Measurements from ENCODE around the gene GLI2.

The GLI2 gene

DNA sequence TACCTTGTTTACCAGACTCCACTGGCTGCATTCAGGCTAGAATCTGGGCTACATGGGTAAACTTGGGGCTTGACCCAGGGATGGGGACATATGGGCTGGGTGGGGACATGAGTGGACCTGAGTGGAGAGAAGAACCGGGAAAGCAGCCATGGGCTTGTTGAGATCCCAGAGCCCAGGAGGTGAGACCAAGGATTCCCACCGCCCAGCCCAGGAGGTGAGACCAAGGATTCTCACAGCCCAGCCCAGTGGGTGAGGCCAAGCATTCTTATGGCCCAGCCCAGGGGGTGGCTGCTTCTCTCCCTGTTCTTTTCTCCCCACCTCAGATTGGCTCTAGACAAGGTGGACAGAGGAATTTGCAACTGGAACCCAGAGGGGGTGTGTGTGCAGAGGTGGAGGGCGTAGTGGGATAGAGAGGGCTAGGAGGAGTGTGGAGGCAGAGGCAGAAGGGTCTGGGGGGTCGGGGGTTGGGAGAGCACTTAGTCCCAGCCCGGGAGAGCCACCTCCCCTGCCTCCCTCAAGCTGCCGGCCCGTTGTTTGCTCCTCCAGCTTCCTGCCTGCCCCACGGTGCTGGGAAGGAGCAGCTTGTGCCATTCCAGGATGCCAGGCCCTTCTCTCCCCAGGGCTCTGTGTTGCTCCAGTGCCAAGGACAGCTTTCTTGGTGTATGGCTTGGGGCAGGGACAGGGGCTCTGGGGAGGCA is 25.6 kb downstream of the GLI2 start:
- Histone ChIP-seq H3K36me3 (no peaks in the 10 kb centered on the region), H3K9ac (no peak overlapping the region), H3K4me3 (no peak overlapping the region), H3K27me3 (no peaks in the 10 kb centered on the region), H4K20me1 (no peaks in the 10 kb centered on the region; a peak in 1 of 22 replicates), H3K9me3 (replicated peaks in 1 of 11) (peaks cover 0 to 3% (median 0%) of the 10 kb centered on the region in 11 experiments; a peak in 1 of 22 replicates), H3K4me2 (no peak overlapping the region), H3K27ac (no peak overlapping the region), H3K4me1 (peaks cover 7 to 33% (median 22%) of the 10 kb centered on the region in 10 experiments; a peak in 17 of 20 replicates)
- TF ChIP-seq Cebpa-rat (IDR thresholded peaks at IDR 0.05), result no peak

DNA sequence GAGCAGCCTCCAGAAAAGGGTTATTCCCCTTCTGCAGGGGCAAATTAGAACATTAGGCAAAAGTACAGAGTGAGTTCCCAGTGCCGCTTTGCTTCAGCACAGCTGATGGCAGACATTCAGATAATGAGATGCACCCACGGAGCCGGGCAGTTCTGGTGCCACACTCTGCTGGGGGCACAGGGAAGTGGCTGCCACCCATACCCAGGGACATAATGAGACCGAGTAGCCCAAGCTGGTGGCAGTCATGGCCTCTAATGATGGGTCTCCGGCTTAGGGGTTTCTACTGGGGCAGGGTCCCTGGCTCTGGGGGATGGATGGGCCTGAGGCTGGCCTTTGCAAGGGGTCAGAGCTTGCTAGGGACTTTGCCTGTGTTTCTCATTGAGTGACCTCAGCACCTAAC is 26.2 kb downstream of the GLI2 start:
- H3K9me3 ChIP-seq (replicated peaks in 1 of 11), result 0 out of 22 replicates have a peak, but pooled peaks cover 0 to 3% (median 0%) of the 10 kb centered on the region in 11 experiments
- no peak overlapping the region for H3K27ac ChIP-seq
- H3K27me3 ChIP-seq, result no peaks in the 10 kb centered on the region
- H3K4me3 ChIP-seq, result no peak overlapping the region
- no peaks in the 10 kb centered on the region; a peak in 1 of 22 replicates for H4K20me1 ChIP-seq
- no peak for TF ChIP-seq Cebpa-rat (IDR thresholded peaks at IDR 0.05)
- no peak overlapping the region for H3K9ac ChIP-seq
- H3K4me2 ChIP-seq, result no peak overlapping the region
- H3K4me1 ChIP-seq, result peaks cover 7 to 33% (median 22%) of the 10 kb centered on the region in 10 experiments; a peak in 17 of 20 replicates
- H3K36me3 ChIP-seq, result no peaks in the 10 kb centered on the region

DNA sequence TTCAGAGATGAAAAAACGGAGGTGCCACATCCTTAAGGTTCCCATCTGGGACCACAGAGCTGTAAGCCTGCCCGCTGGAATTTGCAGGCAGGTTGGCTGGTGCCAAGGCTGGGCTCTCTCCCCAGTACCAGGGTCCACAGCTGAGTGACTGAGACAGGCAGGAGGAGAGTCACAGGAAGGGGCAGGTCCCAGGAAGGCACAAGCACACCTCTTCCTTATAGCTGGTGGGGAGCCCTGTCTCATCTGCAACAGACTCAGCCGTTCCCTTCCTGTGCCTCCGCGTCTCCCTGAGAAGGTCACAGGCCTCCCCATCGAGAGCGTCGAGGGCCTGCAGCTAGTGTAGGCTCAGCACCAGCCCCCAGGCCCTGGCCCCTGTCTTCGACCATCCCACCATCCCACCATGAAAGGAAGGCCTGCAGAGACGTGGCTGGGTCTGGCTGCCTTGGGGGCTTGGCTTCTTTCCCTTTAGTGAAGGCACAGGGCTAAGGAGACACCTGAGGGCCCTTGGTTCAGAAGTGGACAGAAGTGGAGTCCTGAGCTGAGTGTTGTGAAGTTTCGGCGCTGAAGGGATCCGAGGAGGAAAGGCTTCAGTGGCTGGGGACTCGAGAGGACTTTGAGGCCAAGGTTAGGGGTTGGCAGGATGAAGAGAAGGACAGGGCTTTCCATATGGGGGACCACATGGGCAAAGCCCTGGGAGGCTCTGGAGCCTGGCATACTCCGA is 26.8 kb downstream of the GLI2 start:
- H3K4me2 ChIP-seq, result no peak overlapping the region
- no peaks in the 10 kb centered on the region for H3K27me3 ChIP-seq
- H3K36me3 ChIP-seq, result no peaks in the 10 kb centered on the region
- H3K4me1 ChIP-seq, result peaks cover 7 to 33% (median 22%) of the 10 kb centered on the region in 10 experiments; a peak in 17 of 20 replicates
- no peak overlapping the region for H3K27ac ChIP-seq
- no peak overlapping the region for H3K9ac ChIP-seq
- no peak overlapping the region for H3K4me3 ChIP-seq
- H3K9me3 ChIP-seq (replicated peaks in 1 of 11), result no peaks in the 10 kb centered on the region
- no peaks in the 10 kb centered on the region; a peak in 1 of 22 replicates for H4K20me1 ChIP-seq
- TF ChIP-seq Cebpa-rat (IDR thresholded peaks at IDR 0.05), result no peak

DNA sequence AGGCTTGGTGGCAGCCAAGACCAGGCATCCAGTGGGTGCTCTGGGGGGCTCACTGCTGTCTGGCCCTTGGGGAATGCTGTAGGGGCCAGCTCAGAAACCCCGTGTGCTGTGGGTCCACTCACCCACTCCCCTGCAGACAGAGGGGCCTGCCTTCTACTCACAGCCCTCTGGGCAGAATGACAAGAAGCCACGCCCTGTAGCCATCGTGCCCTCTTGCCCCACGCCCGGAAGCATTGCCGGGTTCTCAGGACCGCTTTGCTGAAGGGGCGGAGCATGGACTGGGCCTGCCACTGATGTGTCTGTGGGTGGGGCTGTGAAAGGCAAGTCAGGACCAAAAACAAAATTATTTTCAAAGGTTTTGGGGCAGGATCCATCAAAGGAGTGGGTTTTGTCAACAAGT is 27.8 kb downstream of the GLI2 start:
- Histone ChIP-seq H3K27ac (no peak overlapping the region), H3K4me3 (no peak overlapping the region), H4K20me1 (no peaks in the 10 kb centered on the region; a peak in 1 of 22 replicates), H3K4me2 (no peak overlapping the region), H3K27me3 (no peaks in the 10 kb centered on the region), H3K9me3 (replicated peaks in 1 of 11) (no peaks in the 10 kb centered on the region), H3K36me3 (no peaks in the 10 kb centered on the region), H3K9ac (no peak overlapping the region), H3K4me1 (peaks cover 4 to 27% (median 16%) of the 10 kb centered on the region in 10 experiments; a peak in 17 of 20 replicates)
- TF ChIP-seq Cebpa-rat (IDR thresholded peaks at IDR 0.05), result no peak

DNA sequence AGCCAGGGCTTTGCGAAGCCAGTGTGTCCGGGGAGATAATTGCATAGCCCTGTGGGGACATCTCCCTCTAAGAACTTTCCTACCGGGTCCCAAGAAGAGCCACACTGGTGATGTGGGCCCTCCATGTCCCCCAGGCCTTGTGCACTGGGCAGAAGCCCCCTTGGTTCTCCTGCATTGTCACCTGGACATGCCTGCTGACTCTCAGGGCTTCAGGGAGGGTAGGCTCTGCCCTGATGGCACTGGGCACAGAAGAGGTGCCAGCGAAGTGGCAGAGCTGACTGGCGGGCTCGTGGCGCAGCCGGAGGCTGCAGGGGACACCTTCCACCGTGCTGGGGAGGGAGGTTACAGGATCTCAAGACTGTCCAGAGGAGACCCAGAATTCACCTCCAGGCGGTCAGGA is 28.3 kb downstream of the GLI2 start:
- Histone ChIP-seq H3K36me3 (no peaks in the 10 kb centered on the region), H4K20me1 (no peaks in the 10 kb centered on the region; a peak in 1 of 22 replicates)

DNA sequence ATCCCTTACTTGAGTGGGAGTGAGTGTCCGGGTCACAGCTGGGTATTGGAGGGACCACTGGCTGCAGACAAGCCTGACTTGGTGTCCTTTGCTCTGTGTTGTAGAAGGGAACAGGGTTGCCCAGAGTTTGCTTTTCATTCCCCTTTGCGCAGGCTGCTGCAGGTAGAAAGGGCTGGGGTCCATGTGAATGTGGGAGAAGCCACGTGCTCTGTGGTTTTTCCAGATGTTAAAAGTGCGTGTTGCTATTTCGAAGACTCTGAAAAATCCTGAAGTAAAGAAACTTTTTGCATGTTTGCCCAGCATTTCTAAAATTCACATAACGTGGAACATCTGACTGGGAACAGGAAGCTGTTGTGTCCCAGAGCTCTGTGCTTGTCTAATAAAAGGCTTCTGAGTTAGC is 28.8 kb downstream of the GLI2 start:
- H3K27ac ChIP-seq, result no peak overlapping the region
- H3K9me3 ChIP-seq (replicated peaks in 1 of 11), result no peaks in the 10 kb centered on the region
- no peak for TF ChIP-seq Cebpa-rat (IDR thresholded peaks at IDR 0.05)
- peaks cover 0 to 17% (median 7%) of the 10 kb centered on the region in 10 experiments; a peak in 12 of 20 replicates for H3K4me1 ChIP-seq
- no peak overlapping the region for H3K9ac ChIP-seq
- no peak overlapping the region for H3K4me3 ChIP-seq
- no peak overlapping the region for H3K4me2 ChIP-seq
- no peaks in the 10 kb centered on the region for H3K36me3 ChIP-seq
- H4K20me1 ChIP-seq, result no peaks in the 10 kb centered on the region; a peak in 1 of 22 replicates
- H3K27me3 ChIP-seq, result no peaks in the 10 kb centered on the region

More for the DNA sequence above, 28.3 kb downstream of the GLI2 start:
- peaks cover under 1 to 22% (median 12%) of the 10 kb centered on the region in 10 experiments; a peak in 15 of 20 replicates for H3K4me1 ChIP-seq
- no peaks in the 10 kb centered on the region for H3K9me3 ChIP-seq (replicated peaks in 1 of 11)
- no peak overlapping the region for H3K27ac ChIP-seq
- H3K4me2 ChIP-seq, result no peak overlapping the region
- H3K4me3 ChIP-seq, result no peak overlapping the region
- TF ChIP-seq Cebpa-rat (IDR thresholded peaks at IDR 0.05), result no peak
- no peaks in the 10 kb centered on the region for H3K27me3 ChIP-seq
- H3K9ac ChIP-seq, result no peak overlapping the region

DNA sequence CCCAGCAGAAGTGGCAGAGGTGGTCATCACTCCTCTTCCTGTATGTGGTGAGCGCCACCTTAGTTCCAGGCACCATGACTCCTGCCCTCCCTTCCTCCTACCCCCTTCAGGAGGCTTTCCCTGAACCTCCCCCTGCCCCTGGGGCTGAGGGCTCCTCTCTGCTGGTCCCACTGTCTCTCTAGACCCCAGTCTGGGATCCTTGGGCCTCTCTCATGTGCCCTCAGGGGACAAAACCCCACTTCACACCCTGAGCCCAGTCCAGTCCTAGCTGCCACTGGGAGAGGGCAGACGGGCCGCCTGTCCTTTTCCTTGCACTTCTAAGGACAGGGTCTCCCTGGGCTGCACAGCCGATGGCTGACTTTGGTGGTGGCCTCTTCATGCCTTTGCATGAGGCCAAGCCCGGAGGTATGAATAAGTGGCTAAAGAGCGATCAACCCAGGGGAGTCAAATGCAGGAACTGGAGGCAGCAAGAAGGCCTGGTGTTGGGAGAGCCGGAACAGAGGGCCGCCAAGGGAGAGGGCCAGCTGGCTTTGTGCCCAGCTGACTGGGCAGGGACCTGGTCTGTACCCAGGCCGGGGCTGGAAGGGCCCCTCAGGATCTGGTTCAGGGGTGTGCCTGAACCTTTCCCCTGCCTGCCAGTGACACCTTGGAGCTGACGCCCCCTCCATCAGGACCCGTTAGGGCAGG is 29.5 kb downstream of the GLI2 start:
- Histone ChIP-seq H3K4me1 (peaks cover 0 to 10% (median under 1%) of the 10 kb centered on the region in 10 experiments; a peak in 7 of 20 replicates), H3K27me3 (no peaks in the 10 kb centered on the region), H3K9me3 (replicated peaks in 1 of 11) (no peaks in the 10 kb centered on the region), H3K9ac (no peak overlapping the region), H3K27ac (no peak overlapping the region), H3K36me3 (no peaks in the 10 kb centered on the region), H3K4me2 (0 out of 22 replicates have a peak overlapping the region, but pooled peaks of 1 of the 11 experiments have one; percentile 15), H4K20me1 (peaks cover 0 to 1% (median 0%) of the 10 kb centered on the region in 11 experiments; a peak in 3 of 22 replicates), H3K4me3 (no peak overlapping the region)
- no peak for TF ChIP-seq Cebpa-rat (IDR thresholded peaks at IDR 0.05)

DNA sequence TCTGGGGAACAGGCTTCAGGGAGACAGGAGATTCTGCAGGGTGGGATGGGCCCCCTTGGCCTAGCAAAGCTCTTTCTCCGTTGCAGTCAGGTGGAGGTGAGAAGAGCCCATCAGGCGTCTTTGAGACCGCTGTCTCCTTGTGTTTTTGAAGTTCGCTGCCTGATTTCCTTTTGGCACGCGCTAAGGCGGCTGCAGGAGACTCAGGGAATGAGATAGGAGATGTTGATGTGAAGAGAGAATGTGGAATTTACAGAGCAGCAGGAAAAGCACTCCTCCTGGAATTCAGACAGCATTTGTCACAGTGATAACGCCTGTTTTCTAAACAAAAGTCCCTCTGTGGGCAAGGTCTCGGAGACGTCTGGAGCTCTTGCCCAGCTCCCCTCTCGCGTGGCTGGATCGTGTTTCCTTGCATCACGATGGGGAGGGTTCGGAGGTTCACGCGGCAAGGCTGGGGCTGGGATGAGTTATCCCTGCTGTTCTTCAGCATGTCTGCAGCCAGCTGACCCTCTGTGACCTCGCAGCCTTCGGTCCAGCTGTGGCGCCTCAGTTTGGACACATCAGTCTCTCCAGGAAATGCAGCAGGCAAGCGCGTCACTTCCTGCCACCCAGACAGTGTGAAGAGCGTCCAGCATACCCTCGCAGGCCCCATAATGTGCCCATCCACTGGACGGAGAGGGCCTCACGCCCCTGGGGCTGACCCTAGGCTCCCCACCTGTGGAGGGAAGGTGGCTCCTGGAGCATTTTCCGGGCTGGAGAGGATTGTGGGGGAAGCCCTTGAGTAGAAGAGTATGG is 30.2 kb downstream of the GLI2 start:
- no peaks in the 10 kb centered on the region for H3K36me3 ChIP-seq
- H3K9me3 ChIP-seq (replicated peaks in 1 of 11), result no peaks in the 10 kb centered on the region
- H3K27me3 ChIP-seq, result no peaks in the 10 kb centered on the region
- no peak overlapping the region for H3K4me3 ChIP-seq
- peaks cover 0 to 9% (median 0%) of the 10 kb centered on the region in 10 experiments; a peak in 4 of 20 replicates for H3K4me1 ChIP-seq
- H3K9ac ChIP-seq, result no peak overlapping the region
- no peak overlapping the region for H3K4me2 ChIP-seq
- H4K20me1 ChIP-seq, result peaks cover 0 to 6% (median 0%) of the 10 kb centered on the region in 11 experiments; a peak in 3 of 22 replicates
- no peak for TF ChIP-seq Cebpa-rat (IDR thresholded peaks at IDR 0.05)
- H3K27ac ChIP-seq, result no peak overlapping the region
